Endodermal cell (in vitro differentiated cells): ENCODE measurements around the gene NOP53. TPM values are rescaled to one million over a fixed set of nuclear protein-coding genes. Genes with fewer than 3 reads are reported as not detected.
A peak's percentile ranks its signal among the peaks of the same experiment; 100 is the strongest.

Source experiments
- DNase-seq: peaks from one replicate; pipeline ENCODE4 v3.0.0-alpha.2; 2017
- H3K27ac ChIP-seq: 2 replicates; pipeline ENCODE4 v1.5.1; 2013; ENCODE audit warnings: mild to moderate bottlenecking, low read depth, low read length, moderate library complexity
- H3K27me3 ChIP-seq: 2 replicates; pipeline ENCODE4 v1.6.1; 2013; ENCODE audit warnings: mild to moderate bottlenecking, low read length, moderate library complexity; ENCODE audit not compliant: insufficient read depth, control insufficient read depth, poor library complexity, severe bottlenecking
- H3K36me3 ChIP-seq: 2 replicates; pipeline ENCODE4 v1.7.0; 2013; ENCODE audit warnings: mild to moderate bottlenecking, low read length, moderate library complexity; ENCODE audit not compliant: control insufficient read depth, insufficient read depth
- H3K4me1 ChIP-seq: one replicate; pipeline ENCODE4 v1.7.0; 2013; ENCODE audit warnings: low read length; ENCODE audit not compliant: control insufficient read depth, insufficient read depth
- H3K4me3 ChIP-seq: 2 replicates; pipeline ENCODE4 v1.5.1; 2013; ENCODE audit warnings: mild to moderate bottlenecking, low read length, moderate library complexity
- H3K9ac ChIP-seq: 2 replicates; pipeline ENCODE4 v1.6.1; 2013; ENCODE audit warnings: mild to moderate bottlenecking, low read length, moderate library complexity; ENCODE audit not compliant: poor library complexity, severe bottlenecking; ENCODE audit errors: extremely low read depth
- H3K9me3 ChIP-seq: 2 replicates; pipeline ENCODE4 v1.6.1; 2013; ENCODE audit warnings: mild to moderate bottlenecking, low read length, moderate library complexity; ENCODE audit not compliant: control insufficient read depth
- H3K27ac Mint-ChIP-seq: 2 replicates; pipeline ENCODE4 v1.8.0; 2020; ENCODE audit warnings: mixed read lengths
- H3K27me3 Mint-ChIP-seq: 2 replicates; pipeline ENCODE4 v1.8.0; 2021; ENCODE audit warnings: mild to moderate bottlenecking, mixed read lengths; ENCODE audit not compliant: insufficient read depth
- H3K36me3 Mint-ChIP-seq: 2 replicates; pipeline ENCODE4 v1.8.0; 2020; ENCODE audit warnings: low read depth, mixed read lengths
- H3K4me1 Mint-ChIP-seq: 2 replicates; pipeline ENCODE4 v1.8.0; 2020; ENCODE audit warnings: mixed read lengths
- H3K4me3 Mint-ChIP-seq: 2 replicates; pipeline ENCODE4 v1.8.0; 2020; ENCODE audit warnings: mild to moderate bottlenecking, moderate library complexity, mixed read lengths
- H3K9me3 Mint-ChIP-seq: 2 replicates; pipeline ENCODE4 v1.8.0; 2020; ENCODE audit warnings: mild to moderate bottlenecking, mixed read lengths
- CTCF ChIP-seq: fragments of 200-600 bp; sonication (generic); conservative IDR thresholded peaks from 2 replicates; pipeline ENCODE4 v1.5.0; 2021; ENCODE audit warnings: antibody characterized with exemption, mild to moderate bottlenecking
- WGBS, 2 experiments: methylation state at CpG; one replicate each; pipeline versions ENCODE4 v1.1.5 to v1.1.7; 2013; ENCODE audit warnings: missing lambda C conversion rate in 2 of 2, mixed read lengths in 1 of 2; ENCODE audit not compliant: insufficient coverage in 1 of 2, insufficient read length in 1 of 2; 5-methylcytosine and 5-hydroxymethylcytosine counted together
- total RNA-seq, 2 donors: library from RNA; stranded (reverse); fragmentation: NEBNext Ultra II Directional in 1 of 2; extraction: Animal tissue kit (Norgen Biotek cat#: 25700) in 1 of 2; gene quantifications; 2 replicates in 1 of 2; 3 replicates in 1 of 2; pipeline ENCODE4 v1.2.1, GENCODE V29; 2021

NOP53 gene
- total RNA-seq, 2 donors from 2014 or later = 190 to 258 TPM

GRCh38 chr19:47707135-47707925 is 38.0 kb upstream of the NOP53 start:
- H3K9me3 Mint-ChIP-seq = no peaks in the 10 kb centered on the region
- peaks cover 23% of the 10 kb centered on the region for H3K36me3 Mint-ChIP-seq
- Histone ChIP-seq H3K9ac (no peak overlapping the region), H3K27me3 (no peaks in the 10 kb centered on the region), H3K36me3 (peaks cover 11% of the 10 kb centered on the region), H3K4me1 (no peaks in the 10 kb centered on the region), H3K27ac (no peak overlapping the region), H3K4me3 (no peak overlapping the region), H3K9me3 (no peaks in the 10 kb centered on the region)
- DNase-seq = peak; percentile 94
- no peak overlapping the region for H3K4me3 Mint-ChIP-seq
- H3K4me1 Mint-ChIP-seq = peaks cover 4% of the 10 kb centered on the region
- WGBS, 2 experiments = 32 to 37% methylated on average over 12 to 22 of the region's 22 CpGs
- peaks cover 6% of the 10 kb centered on the region for H3K27me3 Mint-ChIP-seq
- TF ChIP-seq CTCF = peak; percentile 88
- no peak overlapping the region for H3K27ac Mint-ChIP-seq

DNA sequence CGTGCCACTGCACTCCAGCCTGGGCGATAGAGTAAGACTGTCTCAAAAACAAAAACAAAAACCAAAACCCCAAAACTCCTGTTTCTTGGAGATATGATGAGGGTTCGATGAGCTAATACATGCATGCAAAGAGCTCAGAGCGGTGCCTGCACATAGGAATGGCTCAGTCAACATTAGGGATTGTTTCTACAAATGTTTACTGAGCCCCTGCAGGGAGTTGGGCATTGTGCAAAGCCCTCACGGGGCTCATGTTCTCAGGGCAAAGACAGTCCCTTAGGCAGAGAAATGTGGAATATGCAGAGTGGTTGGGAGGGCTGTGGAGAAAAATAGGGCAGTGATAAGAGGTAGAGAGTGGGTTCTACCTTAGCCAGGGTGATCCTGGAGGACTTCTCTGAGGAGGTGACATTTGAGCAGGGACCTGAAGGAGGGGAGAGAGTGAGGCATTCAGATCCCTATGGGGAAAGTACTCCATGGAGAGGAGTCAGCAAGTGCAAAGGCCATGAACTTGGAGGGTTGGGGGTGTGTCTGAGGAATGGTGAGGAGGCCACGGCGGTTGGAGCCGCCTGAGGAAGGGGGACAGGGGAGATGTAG is 33.6 kb upstream of the NOP53 start:
- no peaks in the 10 kb centered on the region for H3K4me1 ChIP-seq
- no peak for DNase-seq
- Mint-ChIP-seq H3K4me3 (peak overlapping the region; percentile 27), H3K27me3 (peaks cover 29% of the 10 kb centered on the region), H3K36me3 (peaks cover 5% of the 10 kb centered on the region), H3K4me1 (peaks cover 4% of the 10 kb centered on the region), H3K9me3 (peaks cover 22% of the 10 kb centered on the region), H3K27ac (no peak overlapping the region)
- WGBS, 2 experiments = 72 to 80% methylated on average over 5 to 7 of the region's 8 CpGs
- no peak overlapping the region for H3K27ac ChIP-seq
- H3K9ac ChIP-seq = no peak overlapping the region
- peaks cover 10% of the 10 kb centered on the region for H3K9me3 ChIP-seq
- H3K36me3 ChIP-seq = no peaks in the 10 kb centered on the region
- TF ChIP-seq CTCF = no peak
- H3K4me3 ChIP-seq = no peak overlapping the region
- H3K27me3 ChIP-seq = no peaks in the 10 kb centered on the region

- no peak within 1 kb of the TSS for H3K9ac ChIP-seq
- peaks cover 10% of the 10 kb centered on the region for H3K9me3 ChIP-seq
- Mint-ChIP-seq H3K36me3 (peaks cover 5% of the 10 kb centered on the region), H3K9me3 (peaks cover 22% of the 10 kb centered on the region), H3K27me3 (peaks cover 29% of the 10 kb centered on the region), H3K27ac (no peak within 1 kb of the TSS), H3K4me1 (peaks cover 4% of the 10 kb centered on the region), H3K4me3 (peak within 1 kb of the TSS; percentile 50)
- H3K4me1 ChIP-seq = no peaks in the 10 kb centered on the region
- H3K27me3 ChIP-seq = no peaks in the 10 kb centered on the region
- TF ChIP-seq CTCF = peak; percentile 99
- no peak within 1 kb of the TSS for H3K27ac ChIP-seq
- H3K36me3 ChIP-seq = no peaks in the 10 kb centered on the region
- WGBS, 2 experiments = 17 to 24% methylated on average over 13 to 52 of the region's 52 CpGs
- DNase-seq = peak; percentile 82
- peak within 1 kb of the TSS; percentile 64 for H3K4me3 ChIP-seq
Measured at GRCh38 chr19:47713046-47714021, 32.0 kb upstream of the NOP53 start, which contains the start of gene EHD2. TSS of gene EHD2 (plus strand) at chr19:47713422. CDS start at chr19:47716613, 3,191 bp downstream.
